ENCODE measurements around the gene FYN.

Gene FYN

DNA sequence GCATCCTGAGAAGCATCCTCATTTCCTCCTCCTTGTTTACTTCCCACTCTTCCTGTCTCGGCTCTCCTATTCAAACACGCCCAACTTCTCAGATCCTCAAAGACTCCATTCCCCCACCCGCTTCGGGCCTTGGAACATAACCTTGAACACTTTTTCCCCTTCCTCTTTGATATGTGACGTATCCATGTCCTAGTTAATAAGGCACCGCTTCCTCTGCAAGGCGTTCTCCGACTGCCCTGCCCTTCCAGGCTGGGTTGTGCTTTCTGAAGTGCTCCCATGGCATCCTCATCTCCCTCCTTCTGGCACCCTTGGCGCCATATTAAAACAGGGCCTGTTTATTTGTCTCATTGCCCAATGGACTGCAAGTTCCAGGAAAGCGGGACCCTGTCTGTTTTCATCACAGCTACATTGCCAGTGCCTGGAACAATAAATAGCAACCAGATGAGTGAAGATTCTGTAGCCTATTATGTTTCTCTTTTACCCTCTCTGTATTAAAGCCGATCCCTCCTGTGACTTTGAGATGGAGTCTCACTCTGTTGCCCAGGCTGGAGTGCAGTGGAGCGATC lies 152.2 kb downstream of the FYN start:
- no peak overlapping the region for H3K4me3 ChIP-seq (ENCODE audit: low read length)
- TF ChIP-seq, protein P1, sequence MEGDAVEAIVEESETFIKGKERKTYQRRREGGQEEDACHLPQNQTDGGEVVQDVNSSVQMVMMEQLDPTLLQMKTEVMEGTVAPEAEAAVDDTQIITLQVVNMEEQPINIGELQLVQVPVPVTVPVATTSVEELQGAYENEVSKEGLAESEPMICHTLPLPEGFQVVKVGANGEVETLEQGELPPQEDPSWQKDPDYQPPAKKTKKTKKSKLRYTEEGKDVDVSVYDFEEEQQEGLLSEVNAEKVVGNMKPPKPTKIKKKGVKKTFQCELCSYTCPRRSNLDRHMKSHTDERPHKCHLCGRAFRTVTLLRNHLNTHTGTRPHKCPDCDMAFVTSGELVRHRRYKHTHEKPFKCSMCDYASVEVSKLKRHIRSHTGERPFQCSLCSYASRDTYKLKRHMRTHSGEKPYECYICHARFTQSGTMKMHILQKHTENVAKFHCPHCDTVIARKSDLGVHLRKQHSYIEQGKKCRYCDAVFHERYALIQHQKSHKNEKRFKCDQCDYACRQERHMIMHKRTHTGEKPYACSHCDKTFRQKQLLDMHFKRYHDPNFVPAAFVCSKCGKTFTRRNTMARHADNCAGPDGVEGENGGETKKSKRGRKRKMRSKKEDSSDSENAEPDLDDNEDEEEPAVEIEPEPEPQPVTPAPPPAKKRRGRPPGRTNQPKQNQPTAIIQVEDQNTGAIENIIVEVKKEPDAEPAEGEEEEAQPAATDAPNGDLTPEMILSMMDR (IDR thresholded peaks at IDR 0.05; ENCODE audit: insufficient read depth, low read depth, low read length, missing control alignments): no peak
- DNase-seq (ENCODE audit: low read depth): no peak

DNA sequence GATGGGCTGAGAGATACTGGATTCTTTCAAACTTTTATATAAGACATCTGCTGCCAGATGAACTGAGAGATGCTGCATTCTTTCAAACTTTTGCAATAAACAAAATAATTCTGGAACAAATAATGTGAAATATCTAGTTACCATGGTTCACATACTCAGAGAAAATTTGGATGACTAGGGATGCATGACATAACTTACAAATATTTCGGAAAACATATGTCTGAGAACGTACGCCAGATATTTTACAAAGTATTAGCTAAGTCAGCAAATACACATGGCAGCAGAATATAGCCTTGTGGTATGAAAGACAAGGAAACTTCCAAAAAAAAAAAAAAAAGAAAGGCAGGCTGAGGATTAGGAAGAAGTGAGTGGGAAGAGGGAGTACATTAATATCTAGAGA lies 154.3 kb downstream of the FYN start:
- TF ChIP-seq, protein P1 (IDR thresholded peaks at IDR 0.05; ENCODE audit: insufficient read depth, low read depth, low read length, missing control alignments): no peak
- H3K4me3 ChIP-seq (ENCODE audit: low read length): no peak overlapping the region
- no peak for DNase-seq (ENCODE audit: low read depth)

DNA sequence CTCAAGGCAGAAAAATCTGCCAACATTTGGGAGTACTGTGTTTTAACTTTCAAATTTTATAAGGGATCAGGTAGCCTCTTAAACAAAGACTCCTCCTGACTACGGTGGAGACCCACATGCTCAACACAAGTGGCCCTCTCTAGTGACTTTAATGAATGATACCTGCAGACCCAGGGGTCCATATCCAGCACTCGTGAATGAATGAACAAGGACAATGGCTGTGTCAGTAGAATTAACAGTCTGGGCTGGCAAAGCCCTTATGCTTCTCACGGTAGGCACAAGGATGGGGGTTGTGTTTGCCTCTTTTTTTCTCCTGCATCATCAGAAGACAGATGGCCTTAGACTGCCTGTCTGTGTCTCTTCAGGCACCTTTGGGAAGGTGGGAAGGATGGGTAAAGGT lies 154.9 kb downstream of the FYN start:
- no peak overlapping the region for H3K4me3 ChIP-seq (ENCODE audit: low read length)
- TF ChIP-seq, protein P1 (IDR thresholded peaks at IDR 0.05; ENCODE audit: insufficient read depth, low read depth, low read length, missing control alignments): no peak
- DNase-seq (ENCODE audit: low read depth): no peak

DNA sequence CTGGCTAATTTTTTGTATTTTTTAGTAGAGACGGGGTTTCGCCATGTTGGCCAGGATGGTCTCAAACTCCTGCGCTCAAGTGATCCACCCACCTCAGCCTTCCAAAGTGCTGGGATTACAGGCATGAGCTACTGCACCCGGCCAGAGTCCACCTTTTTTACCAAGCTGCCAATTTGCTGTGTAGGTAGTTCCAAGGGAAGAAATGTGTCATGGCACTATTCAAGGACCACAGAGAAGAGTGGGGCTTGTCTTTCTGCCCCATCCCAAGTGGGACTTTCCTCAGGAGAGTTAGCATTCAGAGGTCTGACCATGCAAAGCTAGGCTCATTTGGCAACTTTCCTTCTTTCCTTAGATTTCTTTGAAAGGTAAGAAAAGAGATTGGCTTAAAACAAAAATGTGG lies 155.6 kb downstream of the FYN start:
- no peak overlapping the region for H3K4me3 ChIP-seq (ENCODE audit: low read length)
- no peak for DNase-seq (ENCODE audit: low read depth)
- TF ChIP-seq, protein P1 (IDR thresholded peaks at IDR 0.05; ENCODE audit: insufficient read depth, low read depth, low read length, missing control alignments): no peak

- no peak overlapping the region for H3K4me3 ChIP-seq (ENCODE audit: low read length)
- TF ChIP-seq, protein P1 (IDR thresholded peaks at IDR 0.05; ENCODE audit: insufficient read depth, low read depth, low read length, missing control alignments): no peak
- DNase-seq (ENCODE audit: low read depth): no peak
Observed at GRCh38 chr6:111716325-111716724, 156.9 kb downstream of the FYN start.

DNA sequence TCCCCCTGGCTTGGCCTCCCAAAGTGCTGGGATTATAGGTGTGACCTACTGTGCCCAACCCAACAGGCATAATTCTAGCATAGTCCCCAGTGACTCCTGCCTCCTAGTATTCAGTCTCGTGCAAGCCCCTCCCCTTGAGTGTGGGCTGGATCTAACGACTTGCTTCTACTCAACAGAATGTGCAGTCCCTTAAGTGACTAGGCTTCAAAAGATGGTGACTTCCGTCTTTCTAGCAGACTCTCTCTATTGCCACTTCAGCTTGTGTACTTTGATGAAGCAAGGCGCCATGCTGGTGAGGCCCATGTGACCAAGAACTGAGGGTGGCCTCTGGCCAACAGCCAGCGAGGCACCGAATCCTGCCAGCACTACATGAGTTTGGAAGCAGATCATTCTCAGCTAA lies 157.9 kb downstream of the FYN start:
- TF ChIP-seq, protein P1 (IDR thresholded peaks at IDR 0.05; ENCODE audit: insufficient read depth, low read depth, low read length, missing control alignments): no peak
- no peak for DNase-seq (ENCODE audit: low read depth)
- H3K4me3 ChIP-seq (ENCODE audit: low read length): no peak overlapping the region
